DOHH2 (cell line): Measurements from ENCODE around the gene EGLN2.

Experiments
- H3F3A ChIP-seq: fragments of 200-600 bp; sonication (generic), shearing (Covaris generic); 2 replicates; pipeline ENCODE4 v1.6.0; 2016; ENCODE audit warnings: antibody characterized with exemption, mild to moderate bottlenecking; ENCODE audit not compliant: control insufficient read depth, insufficient read depth
- H3K27ac ChIP-seq: fragments of 200-600 bp; sonication (generic); 2 replicates; pipeline ENCODE4 v1.5.1; 2014; ENCODE audit warnings: low read depth, mild to moderate bottlenecking, low read length, moderate library complexity
- H3K27me3 ChIP-seq: fragments of 200-600 bp; sonication (generic); 2 replicates; pipeline ENCODE4 v1.6.1; 2014; ENCODE audit warnings: mild to moderate bottlenecking, low read length, mixed read lengths; ENCODE audit not compliant: control insufficient read depth
- H3K36me3 ChIP-seq: fragments of 200-600 bp; sonication (generic); 2 replicates; pipeline ENCODE4 v1.6.1; 2014; ENCODE audit warnings: mild to moderate bottlenecking, low read length, moderate library complexity, mixed read lengths; ENCODE audit not compliant: control insufficient read depth
- H3K4me1 ChIP-seq: fragments of 200-600 bp; sonication (generic); 2 replicates; pipeline ENCODE4 v1.6.1; 2014; ENCODE audit warnings: mild to moderate bottlenecking, low read length, mixed read lengths; ENCODE audit not compliant: control insufficient read depth
- H3K4me2 ChIP-seq: fragments of 200-600 bp; sonication (generic); 2 replicates; pipeline ENCODE4 v1.6.0; 2014; ENCODE audit warnings: mild to moderate bottlenecking, low read length, moderate library complexity
- H3K4me3 ChIP-seq: fragments of 200-600 bp; sonication (generic); 2 replicates; pipeline ENCODE4 v1.5.1; 2014; ENCODE audit warnings: mild to moderate bottlenecking, low read length, mixed read lengths
- H3K79me2 ChIP-seq: fragments of 200-600 bp; sonication (generic); 2 replicates; pipeline ENCODE4 v1.6.1; 2014; ENCODE audit warnings: mild to moderate bottlenecking, low read length, mixed read lengths; ENCODE audit not compliant: control insufficient read depth
- H3K9me2 ChIP-seq: fragments of 200-600 bp; sonication (generic); replicated peaks from 2 replicates; pipeline ENCODE4 v1.6.1; 2014; ENCODE audit warnings: mild to moderate bottlenecking, low read length, mixed read lengths; ENCODE audit not compliant: control insufficient read depth
- H3K9me3 ChIP-seq: fragments of 200-600 bp; sonication (generic); 2 replicates; pipeline ENCODE4 v1.6.1; 2014; ENCODE audit warnings: antibody characterized with exemption, low read length, mixed read lengths; ENCODE audit not compliant: control insufficient read depth, insufficient read depth
- H4K20me1 ChIP-seq: fragments of 200-600 bp; sonication (generic); 2 replicates; pipeline ENCODE4 v1.6.0; 2014; ENCODE audit warnings: low read depth, mild to moderate bottlenecking, antibody characterized with exemption, low read length, moderate library complexity; ENCODE audit not compliant: control insufficient read depth, insufficient read depth
- CTCF ChIP-seq: fragments of 200-600 bp; sonication (generic); IDR thresholded peaks from one replicate; pipeline ENCODE4 v1.5.1; 2014; ENCODE audit warnings: antibody characterized with exemption, mild to moderate bottlenecking, low read depth, low read length; ENCODE audit not compliant: poor library complexity, severe bottlenecking
- EZH2phosphoT487 ChIP-seq: fragments of 200-600 bp; sonication (generic); IDR thresholded peaks from 2 replicates; pipeline ENCODE4 v1.6.1; 2017; ENCODE audit warnings: borderline replicate concordance, mild to moderate bottlenecking, antibody characterized with exemption, low read length, moderate library complexity, mixed read lengths

Gene EGLN2

DNA sequence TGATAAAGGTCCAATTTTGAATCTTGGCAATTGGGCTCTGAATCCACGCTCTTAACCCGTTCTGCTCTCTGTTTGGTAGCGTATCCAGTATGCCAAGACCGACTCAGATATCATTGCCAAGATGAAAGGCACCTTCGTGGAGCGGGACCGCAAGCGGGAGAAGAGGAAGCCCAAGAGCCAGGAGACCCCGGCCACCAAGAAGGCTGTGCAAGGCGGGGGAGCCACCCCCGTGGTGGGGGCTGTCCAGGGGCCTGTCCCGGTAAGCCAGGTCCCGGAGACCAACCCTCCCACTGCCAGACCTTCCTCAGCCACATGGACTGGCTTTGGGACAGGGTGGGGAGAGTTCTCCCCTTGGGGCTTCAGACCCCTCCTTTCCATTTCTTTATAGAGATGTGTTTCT is 39.6 kb upstream of the EGLN2 start:
- Histone ChIP-seq H3K27ac (no peak overlapping the region), H3F3A (peaks cover 2% of the 10 kb centered on the region; the same call in 1 of the 2 replicates), H3K4me2 (no peak overlapping the region), H4K20me1 (peaks cover 24% of the 10 kb centered on the region), H3K4me1 (peaks cover 25% of the 10 kb centered on the region), H3K9me3 (no peaks in the 10 kb centered on the region), H3K9me2 (no peaks in the 10 kb centered on the region), H3K4me3 (no peak overlapping the region), H3K79me2 (peaks cover 68% of the 10 kb centered on the region), H3K27me3 (no peaks in the 10 kb centered on the region), H3K36me3 (peaks cover 93% of the 10 kb centered on the region)
- TF ChIP-seq EZH2phosphoT487 (no peak), CTCF (no peak)

DNA sequence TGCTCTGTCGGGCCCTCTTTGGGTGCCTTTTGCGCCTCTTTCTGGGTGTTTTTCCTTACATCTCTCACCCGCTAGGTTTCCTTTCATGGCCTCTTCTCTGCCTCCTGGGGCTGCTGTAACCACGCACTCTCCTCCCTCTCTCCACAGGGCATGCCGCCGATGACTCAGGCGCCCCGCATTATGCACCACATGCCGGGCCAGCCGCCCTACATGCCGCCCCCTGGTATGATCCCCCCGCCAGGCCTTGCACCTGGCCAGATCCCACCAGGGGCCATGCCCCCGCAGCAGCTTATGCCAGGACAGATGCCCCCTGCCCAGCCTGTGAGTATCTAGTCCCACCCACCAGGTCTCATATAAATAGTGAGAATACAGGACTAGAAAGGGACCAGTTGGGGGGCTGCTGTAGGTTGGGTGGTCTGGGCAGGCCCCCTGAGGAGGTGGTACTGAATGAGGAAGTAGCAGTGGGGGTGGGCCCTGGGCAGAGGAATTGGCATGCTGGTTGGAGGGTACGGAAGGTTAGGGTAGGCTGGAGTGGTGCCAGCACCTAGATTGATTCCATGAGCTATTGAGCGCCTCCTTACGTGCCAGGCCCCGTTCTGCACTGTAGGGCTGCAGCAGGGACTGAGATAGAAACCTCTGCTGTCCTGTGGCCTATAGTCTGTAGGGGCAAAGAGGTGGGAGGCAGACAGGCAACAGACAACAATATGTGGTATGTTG is 36.1 kb upstream of the EGLN2 start:
- H3F3A ChIP-seq, result peaks cover 11% of the 10 kb centered on the region
- peaks cover 86% of the 10 kb centered on the region for H3K36me3 ChIP-seq
- H3K4me2 ChIP-seq, result no peak overlapping the region
- H3K9me3 ChIP-seq, result no peaks in the 10 kb centered on the region
- no peak overlapping the region for H3K27ac ChIP-seq
- no peaks in the 10 kb centered on the region for H3K4me1 ChIP-seq
- H3K9me2 ChIP-seq, result no peaks in the 10 kb centered on the region
- no peaks in the 10 kb centered on the region for H3K27me3 ChIP-seq
- H3K79me2 ChIP-seq, result peaks cover 35% of the 10 kb centered on the region
- TF ChIP-seq EZH2phosphoT487, result no peak
- no peak for TF ChIP-seq CTCF
- no peaks in the 10 kb centered on the region; the same call in 1 of the 2 replicates for H4K20me1 ChIP-seq
- H3K4me3 ChIP-seq, result no peak overlapping the region

DNA sequence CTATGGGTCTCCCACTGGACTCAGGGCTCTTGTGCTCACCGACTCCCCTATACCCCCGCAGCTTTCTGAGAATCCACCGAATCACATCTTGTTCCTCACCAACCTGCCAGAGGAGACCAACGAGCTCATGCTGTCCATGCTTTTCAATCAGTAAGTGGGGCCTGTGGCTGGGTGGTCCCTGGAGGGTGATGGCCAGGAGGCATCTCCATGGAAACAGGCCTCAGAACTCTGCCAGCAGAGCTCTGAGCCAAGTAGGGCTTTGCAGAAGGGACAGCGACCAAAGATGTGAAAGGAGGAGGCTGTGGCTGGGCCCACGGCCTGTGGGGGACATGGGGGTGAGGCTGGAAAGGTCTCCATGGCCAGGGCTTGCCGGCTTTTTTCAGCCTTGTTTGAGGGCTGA is 35.5 kb upstream of the EGLN2 start:
- H3K4me3 ChIP-seq, result no peak overlapping the region
- H3K79me2 ChIP-seq, result peaks cover 29% of the 10 kb centered on the region
- no peak overlapping the region for H3K27ac ChIP-seq
- TF ChIP-seq EZH2phosphoT487, result no peak
- no peak for TF ChIP-seq CTCF
- H3K36me3 ChIP-seq, result peaks cover 80% of the 10 kb centered on the region
- peaks cover 11% of the 10 kb centered on the region for H3F3A ChIP-seq
- H4K20me1 ChIP-seq, result no peaks in the 10 kb centered on the region; the same call in 1 of the 2 replicates
- no peaks in the 10 kb centered on the region for H3K4me1 ChIP-seq
- no peaks in the 10 kb centered on the region for H3K27me3 ChIP-seq
- no peaks in the 10 kb centered on the region for H3K9me3 ChIP-seq
- H3K4me2 ChIP-seq, result no peak overlapping the region
- no peaks in the 10 kb centered on the region for H3K9me2 ChIP-seq
